Coronary artery (tissue), 2 donors: ENCODE data around the gene SHANK1.
A peak's percentile ranks its signal among the peaks of the same experiment; 100 is the strongest.
"Not testable (repeated sequence)": the region's sequence is repeated elsewhere in the genome, so short reads cannot be mapped to it uniquely, and the experiment has no call there.

Experiments used
- DNase-seq: peaks from one replicate; pipeline ENCODE4 v3.0.0-alpha.2; 2017; ENCODE audit warnings: low spot score
- H3K27ac ChIP-seq, 2 donors: fragments of 200-600 bp; sonication (generic); one replicate each; pipeline ENCODE4 v1.5.1; 2016 to 2019
- H3K4me3 ChIP-seq: fragments of 200-600 bp; sonication (generic); 2 replicates; pipeline ENCODE4 v1.5.1; 2016; ENCODE audit warnings: mild to moderate bottlenecking, moderate library complexity
- TF ChIP-seq, protein P1 (sequence below): fragments of 200-600 bp; sonication (generic); IDR thresholded peaks from one replicate; pipeline ENCODE4 v1.5.1; 2019; ENCODE audit warnings: antibody characterized with exemption

SHANK1 gene

DNA sequence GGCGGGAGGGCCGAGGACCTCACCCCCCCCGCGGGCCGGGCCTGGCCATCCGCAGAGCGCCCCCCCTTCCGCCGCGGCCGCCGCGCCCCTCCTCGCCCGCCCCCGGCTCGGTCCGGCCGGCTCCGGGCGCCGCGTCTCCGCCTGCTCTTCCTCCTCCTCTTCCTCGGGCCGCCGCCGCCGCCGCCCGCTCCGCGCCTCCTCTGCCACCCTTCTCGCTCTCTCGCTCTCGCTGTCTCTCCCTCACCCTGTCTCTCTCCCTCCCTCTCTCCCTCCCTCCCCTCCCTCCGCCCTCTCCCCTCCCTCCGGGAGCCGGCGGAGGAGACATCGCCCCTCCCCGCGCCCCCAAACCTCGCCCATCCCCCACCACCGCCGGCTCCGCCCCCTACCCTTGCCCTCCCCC is at the start of gene SHANK1:
Gene SHANK1 (minus strand): TSS at position 237 of the 400 bp plus-strand sequence. CDS start 2,883 bp downstream, outside the sequence.
- TF ChIP-seq, protein P1, sequence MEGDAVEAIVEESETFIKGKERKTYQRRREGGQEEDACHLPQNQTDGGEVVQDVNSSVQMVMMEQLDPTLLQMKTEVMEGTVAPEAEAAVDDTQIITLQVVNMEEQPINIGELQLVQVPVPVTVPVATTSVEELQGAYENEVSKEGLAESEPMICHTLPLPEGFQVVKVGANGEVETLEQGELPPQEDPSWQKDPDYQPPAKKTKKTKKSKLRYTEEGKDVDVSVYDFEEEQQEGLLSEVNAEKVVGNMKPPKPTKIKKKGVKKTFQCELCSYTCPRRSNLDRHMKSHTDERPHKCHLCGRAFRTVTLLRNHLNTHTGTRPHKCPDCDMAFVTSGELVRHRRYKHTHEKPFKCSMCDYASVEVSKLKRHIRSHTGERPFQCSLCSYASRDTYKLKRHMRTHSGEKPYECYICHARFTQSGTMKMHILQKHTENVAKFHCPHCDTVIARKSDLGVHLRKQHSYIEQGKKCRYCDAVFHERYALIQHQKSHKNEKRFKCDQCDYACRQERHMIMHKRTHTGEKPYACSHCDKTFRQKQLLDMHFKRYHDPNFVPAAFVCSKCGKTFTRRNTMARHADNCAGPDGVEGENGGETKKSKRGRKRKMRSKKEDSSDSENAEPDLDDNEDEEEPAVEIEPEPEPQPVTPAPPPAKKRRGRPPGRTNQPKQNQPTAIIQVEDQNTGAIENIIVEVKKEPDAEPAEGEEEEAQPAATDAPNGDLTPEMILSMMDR, result no peak
- Histone ChIP-seq H3K27ac (peak within 1 kb of the TSS in 1 of 2 donors; percentile 28), H3K4me3 (peak within 1 kb of the TSS; percentile 66)
- no peak for DNase-seq

DNA sequence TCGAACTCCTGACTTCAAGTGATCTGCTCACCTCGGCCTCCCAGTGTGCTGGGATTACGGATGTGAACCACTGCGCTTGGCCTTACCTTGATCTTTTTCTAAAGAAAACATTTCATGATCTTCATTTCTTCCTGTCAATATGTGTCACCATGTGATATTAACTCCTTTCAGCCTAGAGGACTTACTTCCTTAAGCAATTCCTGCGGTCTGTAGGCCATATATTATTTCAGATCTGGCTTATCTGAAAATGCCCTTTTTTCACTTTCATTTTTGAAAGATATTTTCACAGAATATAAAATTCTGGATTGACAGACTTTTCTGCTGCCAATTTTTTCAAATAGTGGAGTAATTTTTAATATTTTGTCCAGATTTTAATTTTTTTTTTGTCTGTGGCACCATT is 48.7 kb upstream of the SHANK1 start:
- DNase-seq, result no peak
- Histone ChIP-seq H3K4me3 (no peak overlapping the region), H3K27ac (no peak overlapping the region)
- TF ChIP-seq, protein P1, result no peak

GRCh38 chr19:50767263-50767662 is 47.7 kb upstream of the SHANK1 start:
- H3K27ac ChIP-seq, DNase-seq, H3K4me3 ChIP-seq: not testable (repeated sequence)

- H3K27ac ChIP-seq, H3K4me3 ChIP-seq, DNase-seq: not testable (repeated sequence)
Measured at GRCh38 chr19:50766746-50767145, 47.1 kb upstream of the SHANK1 start.

- TF ChIP-seq, protein P1, result no peak
- no peak overlapping the region for H3K4me3 ChIP-seq
- no peak for DNase-seq
- no peak overlapping the region for H3K27ac ChIP-seq
Measured at GRCh38 chr19:50764409-50764808, 44.8 kb upstream of the SHANK1 start.

GRCh38 chr19:50763521-50763920 is 43.9 kb upstream of the SHANK1 start:
- DNase-seq, H3K27ac ChIP-seq, H3K4me3 ChIP-seq: not testable (repeated sequence)

GRCh38 chr19:50761501-50761900 is 41.9 kb upstream of the SHANK1 start:
- not testable (repeated sequence) for DNase-seq, H3K4me3 ChIP-seq, H3K27ac ChIP-seq

- TF ChIP-seq, protein P1, result no peak
- no peak overlapping the region for H3K27ac ChIP-seq
- H3K4me3 ChIP-seq, result no peak overlapping the region
- DNase-seq, result no peak
Measured at GRCh38 chr19:50759886-50760285, 40.3 kb upstream of the SHANK1 start.

GRCh38 chr19:50759076-50759475 is 39.5 kb upstream of the SHANK1 start:
- H3K27ac ChIP-seq, H3K4me3 ChIP-seq, DNase-seq: not testable (repeated sequence)

GRCh38 chr19:50757624-50758023 is 38.0 kb upstream of the SHANK1 start:
- not testable (repeated sequence) for DNase-seq, H3K4me3 ChIP-seq, H3K27ac ChIP-seq

GRCh38 chr19:50756244-50756643 is 36.6 kb upstream of the SHANK1 start:
- not testable (repeated sequence) for H3K4me3 ChIP-seq, H3K27ac ChIP-seq, DNase-seq
